ENCODE measurements around the gene UBXN11.

Gene UBXN11

DNA sequence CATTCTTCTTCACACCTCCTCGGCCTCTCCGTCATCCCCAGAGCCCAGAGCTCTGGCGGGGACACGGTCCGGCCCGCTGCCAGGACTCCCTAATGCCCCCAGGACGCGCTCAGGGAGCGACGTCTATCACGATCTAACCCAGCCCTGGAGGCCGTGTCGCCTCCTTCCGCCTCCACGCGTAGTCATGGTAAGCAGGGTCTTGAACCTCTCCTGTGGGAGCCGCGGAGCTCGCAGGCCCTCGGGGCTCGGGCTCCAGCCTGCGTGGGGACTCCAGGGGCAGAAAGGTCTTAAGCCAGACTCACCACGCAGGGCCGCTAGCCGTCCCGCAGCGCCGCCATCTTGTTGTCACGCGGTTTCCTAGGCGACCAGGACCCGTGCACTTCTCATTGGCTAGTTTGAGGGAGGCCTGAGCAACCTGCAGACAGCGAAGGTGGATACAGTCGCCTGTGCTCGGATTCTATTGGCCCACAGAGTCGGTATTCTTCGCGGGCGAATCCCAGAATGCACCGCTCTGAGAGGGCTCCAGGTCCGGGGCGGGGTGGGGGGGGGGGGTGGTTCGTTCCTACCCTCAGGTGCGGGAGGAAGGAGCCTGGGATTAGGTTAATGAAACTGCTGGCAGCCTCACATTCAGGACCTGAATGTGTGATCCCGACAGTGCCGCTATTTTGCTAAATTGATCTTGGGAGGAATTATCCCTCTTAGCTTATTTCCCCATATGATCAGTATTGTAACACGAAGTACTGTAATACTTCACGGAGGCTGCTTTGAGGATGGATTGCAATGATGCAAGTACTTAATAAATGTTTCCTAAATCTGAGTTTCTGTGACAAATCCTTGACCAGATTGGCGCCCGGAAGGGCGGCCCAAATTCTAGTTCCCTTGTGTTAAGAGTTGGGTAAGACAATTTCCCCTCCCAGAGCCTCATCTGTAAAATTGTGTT is at the start of gene UBXN11:
TSS of gene UBXN11 (minus strand) at position 347 of the 940 bp plus-strand sequence. CDS start 3,753 bp downstream, outside the sequence.
- peak; percentile 64 for DNase-seq (ENCODE audit: low read depth)

GRCh38 chr1:26356106-26356505 is 49.7 kb upstream of the UBXN11 start:
- DNase-seq (ENCODE audit: low read depth) = no peak

DNA sequence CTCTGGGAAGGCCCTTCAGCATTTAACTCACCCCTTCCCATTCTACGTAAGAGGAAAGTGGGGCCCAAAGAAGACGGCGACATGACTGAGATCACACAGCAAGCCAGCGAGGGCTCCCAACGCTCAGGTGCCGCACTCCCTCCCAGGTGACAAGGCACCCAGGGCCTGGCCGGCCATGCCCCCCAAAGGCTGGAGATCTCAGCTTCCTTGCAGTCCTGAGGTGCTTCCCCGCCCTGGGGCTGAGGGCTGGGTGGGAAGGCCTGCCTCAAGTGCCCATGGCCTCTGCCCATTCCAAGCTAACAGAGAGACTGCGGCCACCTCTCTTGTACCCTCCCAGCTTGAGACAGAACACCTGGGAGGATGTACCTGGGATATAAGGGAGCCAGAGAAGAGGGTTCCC is 48.5 kb upstream of the UBXN11 start:
- no peak for DNase-seq (ENCODE audit: low read depth)

DNA sequence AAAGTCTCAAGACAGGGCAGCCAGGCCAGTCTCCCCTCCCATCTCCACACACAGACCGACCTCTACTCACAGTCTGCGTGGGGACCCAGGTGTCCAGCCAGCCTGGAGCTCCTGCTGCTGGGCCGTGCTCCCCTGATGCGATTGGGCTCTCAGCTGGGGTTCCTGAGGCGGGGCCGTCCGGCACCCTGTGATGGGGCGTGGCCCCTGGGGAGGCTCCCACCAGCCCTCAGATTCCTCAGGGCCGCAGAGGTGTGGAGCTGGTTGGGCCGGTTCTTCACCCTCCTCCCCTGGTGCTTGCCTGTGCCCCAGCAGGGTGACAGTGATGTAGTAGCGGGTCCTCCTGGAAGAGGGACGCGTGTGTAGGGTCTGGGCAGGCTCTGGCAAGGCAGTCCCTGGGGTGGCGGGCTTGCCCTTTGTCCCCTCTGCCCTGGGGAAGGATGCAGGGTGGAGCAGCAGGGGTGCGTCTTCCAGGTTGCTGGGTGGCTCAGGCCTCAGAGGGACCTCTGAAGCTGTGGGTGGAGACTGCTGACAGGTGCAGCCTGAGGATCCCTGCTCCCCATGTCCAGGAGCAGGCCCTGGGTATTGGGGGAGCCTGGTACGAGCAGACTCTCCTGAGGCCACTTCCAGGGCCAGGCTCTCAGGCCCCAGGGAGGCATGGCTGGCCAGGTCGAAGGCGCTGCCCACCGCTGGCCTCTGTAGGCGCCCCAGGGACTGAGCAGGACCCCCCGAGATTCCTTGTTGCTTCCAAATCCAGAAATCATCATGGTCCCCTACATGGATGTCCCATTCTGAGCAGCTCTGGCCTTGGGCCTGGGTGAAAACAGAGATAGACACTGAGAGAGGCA is 47.8 kb upstream of the UBXN11 start, which contains the start of gene CRYBG2:
TSS of gene CRYBG2 (minus strand) at position 155 of the 845 bp plus-strand sequence. CDS start 7,473 bp downstream, outside the sequence.
- DNase-seq (ENCODE audit: low read depth) = no peak

DNA sequence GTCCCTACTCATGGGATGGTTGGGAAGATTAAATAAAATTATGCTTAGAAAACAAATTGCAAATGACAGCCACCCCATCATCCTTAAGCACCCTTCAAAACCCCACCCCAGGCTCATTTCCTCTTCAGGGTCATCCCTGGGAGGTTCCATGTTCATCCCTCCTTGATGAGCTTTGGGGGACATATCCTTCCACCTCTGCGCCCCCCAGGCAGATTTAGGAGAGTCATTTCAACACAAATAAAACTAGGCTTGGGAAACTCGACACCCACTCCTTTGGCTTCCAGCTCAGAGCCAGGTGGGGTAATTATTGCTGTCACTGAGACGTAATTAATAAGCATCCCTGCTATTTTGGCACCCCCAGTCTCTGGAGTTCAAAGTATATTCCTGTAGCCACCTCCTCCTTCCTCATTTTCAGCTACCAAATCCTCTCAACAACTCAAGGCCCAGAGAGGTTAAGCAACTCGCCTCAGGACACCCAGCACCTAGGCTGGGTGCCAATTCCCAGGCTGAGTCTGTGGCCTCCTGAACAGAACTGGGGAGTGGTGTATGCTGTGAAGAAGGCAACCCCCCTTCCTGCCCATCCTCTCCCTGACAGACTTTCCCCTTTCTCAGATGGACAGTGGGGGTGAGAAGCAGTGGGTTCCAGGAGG is 46.9 kb upstream of the UBXN11 start:
- no peak for DNase-seq (ENCODE audit: low read depth)

GRCh38 chr1:26352338-26352679 is 45.9 kb upstream of the UBXN11 start:
- no peak for DNase-seq (ENCODE audit: low read depth)

GRCh38 chr1:26351590-26352337 is 45.3 kb upstream of the UBXN11 start:
- DNase-seq (ENCODE audit: low read depth) = no peak

DNA sequence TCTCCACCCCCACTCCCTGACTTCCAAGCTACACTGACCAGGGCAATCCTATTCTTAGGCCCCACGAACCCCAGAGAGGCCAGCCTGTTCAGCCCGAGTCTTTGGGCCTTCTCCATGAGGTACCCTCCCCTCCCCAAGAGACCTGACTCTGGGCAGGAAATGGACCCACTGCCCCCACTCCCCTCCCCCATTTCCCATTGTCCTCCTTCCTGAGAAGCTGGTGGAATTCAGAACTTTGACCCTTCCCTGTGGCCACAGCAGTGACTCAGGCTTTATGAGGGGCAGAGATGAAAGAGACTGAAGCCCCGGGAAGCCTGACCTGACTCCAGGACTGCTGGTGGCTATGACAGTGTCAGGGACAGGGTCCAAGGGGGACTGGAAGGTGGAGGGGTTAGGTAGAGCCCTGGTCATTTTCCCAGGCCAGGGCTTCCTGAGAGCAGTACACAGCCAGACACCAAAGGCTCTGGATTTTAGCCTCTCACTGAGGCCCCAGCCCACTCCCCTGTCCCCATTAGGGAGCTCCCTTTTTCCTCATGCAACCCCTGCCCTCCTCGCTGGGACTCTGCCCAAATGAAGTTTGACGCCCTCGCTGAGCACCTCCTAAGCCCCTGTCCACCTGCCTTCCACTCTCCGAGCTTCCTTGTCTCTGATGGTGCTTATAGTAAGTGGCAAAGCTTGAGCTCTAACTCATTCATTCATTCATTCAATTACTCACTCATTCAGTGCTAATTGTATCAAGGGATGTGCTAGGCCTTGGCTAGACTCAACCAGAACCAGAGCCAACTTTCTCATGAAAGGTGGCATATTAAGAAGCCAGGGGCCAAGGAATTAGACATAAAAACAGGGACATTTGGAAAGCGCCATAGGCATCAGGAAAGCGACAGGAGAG is 44.5 kb upstream of the UBXN11 start:
- no peak for DNase-seq (ENCODE audit: low read depth)

DNA sequence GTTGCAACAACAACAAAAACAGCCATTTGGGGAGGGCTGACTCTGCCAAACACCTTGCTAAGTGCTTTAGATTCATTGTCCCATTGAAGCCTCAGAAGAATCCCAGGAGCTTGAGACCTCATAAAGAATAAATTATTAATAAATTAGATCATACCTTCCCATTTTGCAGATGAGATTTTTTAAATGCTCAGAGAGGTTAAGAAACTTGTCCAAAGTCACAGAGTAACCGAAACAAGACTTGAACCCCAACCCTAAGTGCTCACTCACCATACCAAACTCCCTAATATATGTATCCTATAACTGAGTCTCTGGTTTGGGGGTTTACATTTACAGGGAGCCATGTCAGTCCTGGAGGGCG is 43.9 kb upstream of the UBXN11 start:
- no peak for DNase-seq (ENCODE audit: low read depth)

GRCh38 chr1:26349877-26350244 is 43.4 kb upstream of the UBXN11 start:
- DNase-seq (ENCODE audit: low read depth) = no peak

- DNase-seq (ENCODE audit: low read depth) = no peak
Observed at GRCh38 chr1:26349188-26349876, 42.9 kb upstream of the UBXN11 start.

DNA sequence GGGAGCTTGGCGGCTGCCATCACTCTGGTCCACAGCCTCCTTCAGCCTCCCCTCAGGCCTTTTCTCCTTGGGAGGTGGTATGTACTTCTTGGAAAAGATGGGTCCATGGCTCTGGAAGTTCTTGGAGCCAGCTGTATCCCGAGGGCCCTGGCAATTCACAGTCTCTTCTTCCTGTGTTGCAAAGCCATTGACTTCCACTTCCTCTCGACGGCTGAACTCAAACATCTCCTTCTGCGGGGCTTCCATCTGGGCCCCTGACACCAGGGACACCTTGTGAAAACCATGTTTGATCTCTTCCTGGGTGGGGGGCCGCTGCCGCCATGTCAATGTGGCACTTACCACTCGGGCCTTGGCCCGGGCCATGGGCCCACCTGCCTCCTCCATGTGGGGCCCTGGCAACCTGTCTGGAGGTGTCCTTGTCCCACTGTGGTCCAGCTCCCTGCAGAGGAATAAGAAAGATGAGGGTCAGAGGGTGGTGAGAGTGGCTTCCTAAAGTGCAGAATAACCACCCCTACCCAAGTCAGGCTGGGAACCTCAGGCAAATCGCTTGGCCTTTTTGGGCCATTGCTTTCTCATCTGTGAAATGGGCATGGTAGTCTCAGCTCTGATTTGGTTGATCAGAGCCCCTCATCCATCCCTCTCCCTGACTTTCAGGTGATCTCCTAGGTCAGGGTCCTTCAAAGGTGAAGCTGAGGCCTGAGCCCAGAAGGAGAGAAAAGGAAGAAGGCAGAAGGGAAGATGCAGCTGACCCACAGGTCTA is 40.0 kb upstream of the UBXN11 start:
- no peak for DNase-seq (ENCODE audit: low read depth)

DNA sequence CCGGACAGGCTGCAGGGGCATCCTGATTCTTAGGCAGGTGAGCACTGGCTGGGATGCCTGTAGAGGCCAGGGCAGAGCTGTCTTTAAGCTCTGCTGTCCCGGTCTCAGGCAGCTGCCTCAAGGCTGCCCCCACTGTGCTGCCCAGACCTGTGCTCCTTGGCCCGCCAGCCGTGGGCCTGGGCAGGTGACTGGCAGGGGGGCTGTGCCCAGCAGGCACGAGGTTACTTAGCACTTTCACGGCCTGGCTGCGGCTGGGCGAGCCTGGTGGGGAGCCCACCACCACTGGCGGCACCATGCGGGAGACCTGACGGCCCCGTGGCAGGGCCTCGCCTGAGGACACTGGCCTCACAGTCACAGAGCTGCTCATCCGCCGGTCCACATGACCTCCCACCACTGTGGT is 39.3 kb upstream of the UBXN11 start:
- no peak for DNase-seq (ENCODE audit: low read depth)

DNA sequence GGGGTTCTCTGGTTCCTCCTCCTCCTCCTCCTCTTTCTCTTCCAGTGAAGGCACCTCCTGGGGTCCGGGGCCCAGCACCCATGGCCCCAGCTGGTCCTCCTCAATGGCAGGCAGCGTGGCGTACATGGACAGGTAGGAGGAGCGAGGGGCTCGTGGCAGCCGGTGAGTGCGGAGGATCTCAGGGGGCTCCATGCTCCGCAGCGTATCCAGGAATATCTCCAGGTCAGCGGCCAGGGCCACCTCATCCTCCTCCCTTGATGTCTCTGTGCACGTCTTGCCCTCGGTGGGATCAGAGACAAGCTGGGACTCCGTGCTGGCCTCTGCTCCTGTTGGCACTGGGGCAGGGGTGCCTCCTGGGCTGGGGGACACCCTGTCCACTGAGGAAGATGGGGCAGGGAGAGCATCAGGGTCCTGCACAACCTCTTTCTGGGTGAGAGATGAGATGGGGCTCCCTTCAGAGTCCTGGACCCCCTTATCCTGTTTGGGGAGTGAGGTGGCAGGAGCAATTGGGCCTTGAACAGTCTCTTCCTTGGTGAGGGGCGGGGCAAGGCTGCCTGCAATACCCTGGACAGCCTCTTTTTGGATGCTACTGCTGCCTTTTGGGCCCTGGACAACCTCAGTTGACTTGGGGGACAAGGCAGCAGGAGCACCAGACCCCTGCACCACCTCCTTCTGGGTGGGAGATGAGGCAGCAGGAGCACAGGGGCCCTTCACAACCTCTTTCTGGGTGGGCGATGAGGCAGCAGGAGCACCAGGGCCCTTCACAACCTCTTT is 37.9 kb upstream of the UBXN11 start:
- DNase-seq (ENCODE audit: low read depth) = no peak

GRCh38 chr1:26340047-26340481 is 33.6 kb upstream of the UBXN11 start:
- DNase-seq (ENCODE audit: low read depth) = no peak

DNA sequence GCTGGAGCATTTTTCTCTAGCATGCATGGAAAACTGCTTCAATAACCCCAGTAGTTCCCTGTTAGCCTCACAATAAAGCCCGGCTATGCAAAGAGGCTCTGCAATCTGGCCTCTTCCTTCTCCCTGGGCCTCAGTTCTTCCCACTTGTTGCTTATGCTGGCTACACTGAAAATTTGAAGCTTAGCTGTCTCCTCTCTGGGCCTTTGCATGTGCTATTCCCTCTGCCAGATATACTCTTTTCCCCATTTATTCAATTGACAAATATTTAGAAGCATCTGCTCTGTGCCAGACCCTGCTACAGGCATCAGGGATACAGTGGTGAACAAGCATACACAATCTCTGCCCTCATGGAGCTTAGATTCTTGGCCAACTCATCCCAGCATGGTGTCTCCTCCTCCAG is 32.2 kb upstream of the UBXN11 start:
- no peak for DNase-seq (ENCODE audit: low read depth)

GRCh38 chr1:26337625-26338024 is 31.2 kb upstream of the UBXN11 start:
- no peak for DNase-seq (ENCODE audit: low read depth)

DNA sequence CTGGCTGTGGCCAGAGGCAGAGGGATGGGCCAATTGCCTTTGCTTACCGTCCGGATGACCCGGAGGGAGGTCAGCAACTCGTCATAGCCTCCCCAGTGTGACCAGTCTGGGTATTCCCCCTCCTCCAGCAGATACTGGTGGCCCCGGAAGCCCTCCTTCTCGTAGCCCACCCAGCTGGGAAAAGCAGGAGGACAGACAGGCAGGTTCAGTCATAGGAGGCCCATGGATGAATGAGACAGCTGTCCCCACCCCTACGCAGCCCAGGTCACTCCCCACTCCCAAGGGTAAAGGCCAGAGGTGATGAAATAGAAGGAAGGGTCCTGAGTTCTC is 30.7 kb upstream of the UBXN11 start:
- DNase-seq (ENCODE audit: low read depth) = no peak
